Kasumi-1 (cell line): Measurements from ENCODE around the gene NOXA1.
"Not testable (repeated sequence)": the region's sequence is repeated elsewhere in the genome, so short reads cannot be mapped to it uniquely, and the experiment has no call there.

Experiments used
- DNase-seq, 2 experiments: peaks; one replicate each; lab custom pipeline; 2025; lab: John Stamatoyannopoulos, UW

The NOXA1 gene

DNA sequence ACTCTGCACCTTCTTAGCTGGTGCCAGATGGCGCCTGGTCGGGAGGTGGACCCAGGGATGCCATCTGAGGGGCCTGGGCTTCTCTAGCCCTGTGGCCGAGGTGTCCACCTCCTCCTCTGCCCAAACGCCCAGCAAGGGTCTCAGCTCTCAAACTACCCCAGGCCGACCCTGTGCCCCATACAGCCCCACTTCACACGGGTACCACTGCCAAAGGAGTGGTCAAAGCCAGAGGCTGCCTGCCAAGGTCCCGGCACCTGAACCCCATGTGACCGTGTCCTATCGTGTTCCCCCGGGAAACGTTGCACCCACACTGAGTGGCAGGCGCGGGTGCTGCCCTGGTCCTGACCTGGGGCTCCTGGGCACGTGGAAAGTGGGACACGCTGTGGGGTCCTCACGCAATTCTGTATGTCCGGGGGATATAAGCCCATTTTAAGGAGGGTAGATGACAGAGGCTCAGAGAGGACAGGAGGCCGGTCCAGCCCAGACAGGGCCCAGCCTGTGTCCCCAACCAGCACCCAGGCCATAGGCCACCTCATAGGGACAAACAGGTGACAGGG lies 16.0 kb downstream of the NOXA1 start:
- no peak for DNase-seq

DNA sequence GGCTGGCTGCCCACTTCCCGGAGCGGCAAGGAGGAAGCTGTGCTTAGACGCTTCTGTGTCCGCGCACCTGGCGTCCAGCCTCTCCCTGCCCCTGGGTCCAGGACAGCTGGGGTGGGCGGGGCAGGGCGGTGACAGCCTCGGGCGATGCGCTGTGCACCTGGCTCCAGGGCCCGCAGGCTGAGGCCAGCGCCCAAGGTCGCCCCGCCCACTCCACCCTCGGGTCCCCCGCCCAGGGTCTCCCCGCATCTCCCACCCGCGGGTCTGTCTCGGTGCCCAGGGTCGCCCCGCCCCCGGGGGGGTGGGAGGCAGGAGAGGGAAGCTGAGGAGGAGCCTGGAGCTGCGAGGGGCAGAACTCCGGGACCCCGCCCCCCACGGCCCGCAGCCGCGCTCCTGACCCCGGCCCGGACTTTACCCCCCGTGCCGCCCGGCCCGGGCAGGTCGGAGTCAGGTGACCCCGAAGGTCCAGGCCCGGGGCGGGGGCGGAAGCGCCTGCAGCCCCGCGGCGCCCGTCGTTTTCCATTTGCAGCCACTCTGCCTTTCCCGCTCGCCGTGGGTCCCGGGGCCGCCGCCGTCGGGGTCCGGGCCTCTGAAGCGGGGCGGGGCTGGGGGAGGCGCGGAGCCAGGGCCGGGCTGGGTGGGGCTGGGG lies 18.2 kb downstream of the NOXA1 start, which contains the start of gene ENTPD8:
Gene ENTPD8, minus strand, starts transcription at position 69 of the 646 bp plus-strand sequence. CDS start 3,072 bp downstream, outside the sequence.
- no peak for DNase-seq

DNA sequence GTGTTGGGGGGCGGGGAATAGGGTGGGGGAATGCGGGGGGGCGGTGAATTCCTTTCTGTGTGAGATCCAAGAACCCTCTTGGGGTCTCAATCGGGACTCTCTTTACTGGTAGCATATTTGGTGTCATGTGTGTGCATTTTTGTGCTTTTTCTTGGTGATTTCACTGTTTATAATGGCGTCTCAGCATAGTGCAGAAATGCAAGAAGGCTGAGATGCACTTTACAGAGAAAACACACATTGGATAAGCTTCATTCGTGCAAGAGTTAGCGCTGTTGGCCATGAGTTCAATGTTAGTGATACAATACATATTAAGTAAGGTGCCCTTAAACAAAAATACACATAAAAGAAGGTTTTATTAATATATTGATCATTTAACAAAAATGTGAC lies 18.7 kb downstream of the NOXA1 start:
- no peak for DNase-seq

DNA sequence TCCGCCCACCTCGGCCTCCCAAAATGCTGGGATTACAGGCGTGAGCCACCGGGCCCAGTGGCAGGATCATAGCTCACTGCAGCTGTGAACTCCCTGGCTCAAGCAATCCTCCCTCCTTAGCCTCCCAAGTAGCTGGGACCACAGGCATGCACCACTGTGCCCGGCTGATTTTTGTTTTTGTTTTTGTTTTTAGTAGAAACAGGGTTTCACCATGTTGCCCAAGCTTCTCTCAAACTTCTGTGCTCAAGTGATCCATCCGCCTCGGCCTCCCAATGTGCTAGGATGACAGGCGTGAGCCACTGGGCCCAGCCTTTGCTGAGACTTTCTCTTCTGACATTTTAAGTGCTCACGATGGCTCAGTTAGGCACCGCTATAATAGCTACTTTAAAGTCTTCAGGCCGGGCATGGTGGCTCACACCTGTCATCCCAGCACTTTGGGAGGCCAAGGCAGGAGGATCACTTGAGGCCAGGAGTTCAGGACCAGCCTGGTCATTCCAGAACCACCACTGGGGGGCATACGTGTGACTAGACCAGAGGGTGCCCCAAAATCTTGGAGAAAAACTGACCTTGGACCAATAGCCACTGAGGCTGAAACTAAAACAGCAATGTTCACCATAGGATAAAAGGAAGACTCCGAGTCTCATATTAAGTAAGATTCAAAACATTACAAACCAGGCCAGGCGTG lies 21.1 kb downstream of the NOXA1 start:
- DNase-seq = no peak

DNA sequence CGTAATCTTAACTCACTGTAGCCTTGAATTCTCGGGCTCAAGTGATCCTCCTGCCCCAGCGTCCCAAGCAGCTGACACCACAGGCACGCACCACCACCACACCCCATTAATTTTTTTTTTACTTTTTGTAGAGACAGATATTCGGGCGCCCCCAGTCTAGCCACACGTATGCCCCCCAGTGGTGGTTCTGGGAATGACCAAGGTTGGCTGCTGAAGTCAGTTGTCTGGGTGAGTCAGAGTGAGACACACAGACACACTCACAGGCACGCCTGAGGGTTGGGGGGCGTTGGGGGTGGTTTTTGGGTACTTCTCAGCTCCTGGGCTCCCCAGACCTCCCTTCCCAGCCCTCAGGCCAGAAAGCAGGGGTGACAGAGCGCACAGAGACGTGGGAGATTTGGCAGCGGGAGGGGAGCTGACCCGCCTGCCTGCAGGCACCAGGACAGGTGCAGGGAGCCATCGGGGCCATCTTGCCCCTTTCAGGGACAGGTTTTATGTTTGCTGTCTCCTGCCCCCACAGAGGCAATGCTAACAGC lies 22.1 kb downstream of the NOXA1 start:
- DNase-seq = peak; percentile 72 to 80

DNA sequence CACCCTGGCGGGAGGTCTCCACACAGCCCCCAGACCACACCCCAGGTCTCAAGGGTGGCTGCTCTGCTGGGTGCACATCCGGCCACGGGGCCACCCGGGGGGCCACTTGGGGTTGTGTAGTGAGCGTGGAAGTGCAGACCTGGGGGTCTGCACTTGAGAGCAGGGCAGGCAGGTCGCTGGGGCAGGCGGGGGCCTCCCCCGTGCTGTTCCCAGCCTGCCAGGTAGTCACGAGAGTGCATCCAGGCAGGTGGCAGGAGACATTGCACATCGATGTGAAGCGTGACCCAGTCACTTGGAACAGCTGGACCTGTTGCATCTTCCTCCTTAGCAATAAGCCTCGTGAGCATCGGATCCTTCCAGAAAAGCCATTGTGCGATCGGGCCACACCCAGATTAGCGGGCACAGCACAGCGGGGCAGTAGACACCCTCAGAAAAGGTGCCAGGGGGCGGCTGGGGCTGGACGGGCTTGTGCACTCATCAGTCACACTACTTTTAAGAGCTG lies 22.8 kb downstream of the NOXA1 start:
- no peak for DNase-seq

DNA sequence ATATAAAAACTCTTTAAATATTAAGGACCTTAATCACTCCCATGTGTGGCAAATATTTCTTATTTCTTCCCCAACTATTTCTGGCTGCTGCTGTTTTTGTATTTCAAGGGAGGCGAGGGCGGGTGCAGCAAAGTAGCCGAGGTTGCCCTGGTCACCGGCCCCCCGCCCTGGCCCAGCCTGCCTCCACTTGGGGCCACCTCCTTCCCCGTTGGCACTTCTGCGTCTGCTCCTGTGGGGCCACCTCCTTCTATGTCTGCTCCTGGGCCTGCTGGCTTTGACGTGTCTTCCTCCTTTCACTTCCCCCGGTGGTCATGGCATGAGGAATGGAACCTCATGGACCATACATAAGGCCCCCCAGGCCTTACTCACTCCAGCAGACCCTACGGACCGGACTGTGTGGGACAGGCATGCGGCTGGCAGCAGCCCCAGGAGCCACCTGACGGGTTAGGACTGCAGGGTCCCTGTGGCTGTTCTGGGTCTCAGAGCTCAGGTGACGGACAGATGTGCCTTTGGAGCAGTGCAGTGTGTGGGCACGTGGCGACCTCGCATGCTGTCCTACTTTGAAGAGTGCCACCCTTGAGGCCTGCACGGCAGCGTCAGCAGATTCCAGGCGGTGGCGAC lies 23.8 kb downstream of the NOXA1 start:
- no peak for DNase-seq

DNA sequence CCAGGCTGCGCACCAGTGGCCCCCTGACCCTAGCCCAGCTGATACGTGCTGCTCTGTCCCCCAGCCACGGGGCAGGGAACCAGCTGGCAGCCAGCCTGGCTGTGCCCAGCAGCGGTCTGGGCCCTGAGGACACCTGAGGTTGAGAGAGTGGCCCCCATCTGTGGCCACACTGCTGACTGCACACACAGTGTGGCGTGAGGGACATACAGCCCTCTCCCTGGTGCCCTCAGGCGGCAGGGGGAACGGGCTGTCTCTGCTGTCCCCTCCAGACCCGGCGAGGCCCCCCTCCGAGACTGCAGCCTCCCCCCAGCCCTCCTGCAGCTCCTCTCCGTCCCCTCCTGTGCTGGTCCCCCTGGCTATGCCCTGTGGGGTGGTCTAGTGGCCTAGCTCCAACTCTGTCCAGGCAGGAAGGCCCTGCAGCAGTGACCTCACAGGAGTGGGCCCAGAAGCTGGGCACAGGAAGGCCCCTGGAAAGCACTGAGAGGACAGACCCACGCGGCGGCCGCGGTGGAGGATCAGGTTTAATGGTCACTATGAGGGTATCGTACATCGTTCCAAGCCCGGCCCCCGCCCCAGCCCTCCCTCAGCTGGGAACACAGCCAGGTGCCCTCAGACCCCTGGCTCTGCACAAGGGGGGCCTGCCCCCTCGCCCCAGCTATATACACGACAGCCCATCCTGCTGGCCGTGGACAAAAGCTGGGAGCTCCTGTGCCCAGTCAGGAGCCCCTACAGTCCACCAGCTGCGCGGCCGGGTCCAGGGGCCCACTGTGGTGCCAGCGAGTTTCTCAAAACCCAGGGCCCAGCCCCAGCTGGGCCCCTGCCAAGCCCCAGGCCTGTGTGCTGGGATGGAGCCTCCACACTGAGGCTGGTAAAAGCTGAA lies 24.8 kb downstream of the NOXA1 start:
- DNase-seq = no peak

DNA sequence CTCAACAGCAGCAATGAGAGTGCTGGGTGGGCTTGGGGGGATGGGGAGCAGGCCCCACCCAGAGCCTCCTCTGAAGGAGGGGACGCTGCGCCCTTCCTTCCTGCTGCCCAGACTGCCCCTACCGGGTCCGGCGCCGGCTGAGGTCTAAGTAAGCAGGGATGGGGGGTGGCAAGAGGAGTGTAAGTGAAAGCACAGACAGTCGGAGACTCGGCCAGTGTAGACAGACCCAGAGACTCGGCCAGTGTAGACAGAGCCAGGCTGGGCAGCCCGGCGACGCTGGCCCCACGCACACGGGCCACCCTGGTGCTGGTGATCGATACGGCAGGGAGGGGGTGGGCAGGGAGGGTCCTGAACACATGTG lies 25.4 kb downstream of the NOXA1 start:
- DNase-seq = no peak

DNA sequence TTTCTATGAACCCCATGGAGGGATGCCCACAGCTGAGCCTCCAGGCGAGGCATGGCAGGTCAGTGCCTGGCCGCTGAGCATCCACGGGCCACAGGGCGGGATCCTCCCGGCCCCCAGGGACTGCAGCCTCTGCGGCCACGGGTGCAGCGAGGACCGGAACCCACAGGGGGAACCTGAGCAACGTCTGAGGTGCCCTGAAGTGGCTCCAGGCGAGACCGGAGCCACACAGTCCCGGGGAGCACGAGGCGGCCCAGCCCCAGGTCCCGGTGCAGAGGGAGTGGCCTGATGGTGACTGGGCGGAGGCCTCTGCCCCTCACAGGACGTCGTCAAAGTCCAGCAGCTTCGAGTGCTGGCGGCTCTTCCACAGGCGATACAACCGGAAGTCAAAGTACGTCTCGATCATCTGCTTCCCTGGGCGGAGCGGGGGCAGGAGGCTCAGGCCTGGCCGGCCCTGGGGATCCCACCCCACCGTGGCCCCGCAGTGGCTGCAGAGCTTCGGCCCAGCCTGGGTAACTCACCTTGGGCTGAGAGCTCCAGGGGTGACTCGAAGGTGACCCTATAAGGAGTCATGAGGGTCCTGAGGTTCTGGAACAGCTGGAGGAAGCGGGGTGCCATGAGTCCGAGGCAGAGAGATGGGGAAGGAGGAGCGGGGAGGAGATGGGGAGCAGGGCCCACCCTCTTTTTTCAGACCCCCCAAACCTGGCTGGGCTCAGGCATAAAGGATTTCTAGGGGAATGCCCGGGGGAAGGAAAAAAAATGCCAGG lies 26.1 kb downstream of the NOXA1 start:
- DNase-seq = no peak

DNA sequence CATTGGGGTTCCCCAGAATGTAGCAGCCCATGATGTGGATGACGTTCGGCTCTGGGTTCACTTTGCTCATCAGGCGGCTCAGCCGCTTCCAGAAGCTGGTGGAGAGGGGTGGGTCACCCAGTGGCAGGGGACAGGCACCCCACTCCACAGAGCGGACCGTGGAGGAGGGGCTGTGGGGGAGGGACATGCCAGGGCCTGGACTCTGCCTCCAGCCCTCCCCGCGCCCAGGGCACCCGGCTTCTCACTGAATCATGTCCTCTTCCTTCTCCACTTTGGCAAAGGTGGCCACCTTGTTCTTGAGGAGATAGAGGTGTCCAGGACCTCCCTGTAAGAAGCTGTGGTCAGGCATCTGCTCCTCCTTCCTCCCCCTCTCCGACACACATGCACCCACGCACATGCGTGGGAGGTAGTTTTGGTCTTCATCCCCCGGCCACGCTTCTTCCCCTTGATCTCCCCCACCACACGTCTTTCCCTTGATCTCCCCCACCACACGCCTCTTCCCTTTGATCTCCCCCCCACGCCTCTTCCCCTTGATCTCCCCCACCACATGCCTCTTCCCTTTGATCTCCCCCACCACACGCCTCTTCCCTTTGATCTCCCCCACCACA lies 26.8 kb downstream of the NOXA1 start:
- DNase-seq = no peak

DNA sequence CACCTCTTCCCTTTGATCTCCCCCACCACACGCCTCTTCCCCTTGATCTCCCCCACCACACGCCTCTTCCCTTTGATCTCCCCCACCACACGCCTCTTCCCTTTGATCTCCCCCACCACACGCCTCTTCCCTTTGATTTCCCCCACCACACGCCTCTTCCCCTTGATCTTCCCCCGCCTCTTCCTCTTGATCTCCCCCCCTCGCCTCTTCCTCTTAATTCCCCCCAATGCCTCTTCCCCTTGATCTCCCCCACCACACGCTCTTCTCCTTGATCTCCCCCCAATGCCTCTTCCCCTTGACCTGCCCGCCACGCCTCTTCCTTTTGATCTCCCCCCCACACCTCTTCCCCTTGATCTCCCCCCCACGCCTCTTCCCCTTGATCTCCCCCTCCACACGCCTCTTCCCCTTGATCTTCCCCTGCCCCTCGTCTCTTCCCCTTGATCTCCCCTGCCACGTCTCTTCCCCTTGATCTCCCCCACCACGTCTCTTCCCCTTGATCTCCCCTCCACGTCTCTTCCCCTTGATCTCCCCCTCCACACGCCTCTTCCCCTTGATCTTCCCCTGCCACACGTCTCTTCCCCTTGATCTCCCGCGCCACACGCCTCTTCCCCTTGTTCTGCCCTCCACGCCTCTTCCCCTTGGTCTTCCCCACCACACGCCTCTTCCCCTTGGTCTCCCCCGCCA lies 27.5 kb downstream of the NOXA1 start:
- DNase-seq = peak; percentile 33 to 45

DNA sequence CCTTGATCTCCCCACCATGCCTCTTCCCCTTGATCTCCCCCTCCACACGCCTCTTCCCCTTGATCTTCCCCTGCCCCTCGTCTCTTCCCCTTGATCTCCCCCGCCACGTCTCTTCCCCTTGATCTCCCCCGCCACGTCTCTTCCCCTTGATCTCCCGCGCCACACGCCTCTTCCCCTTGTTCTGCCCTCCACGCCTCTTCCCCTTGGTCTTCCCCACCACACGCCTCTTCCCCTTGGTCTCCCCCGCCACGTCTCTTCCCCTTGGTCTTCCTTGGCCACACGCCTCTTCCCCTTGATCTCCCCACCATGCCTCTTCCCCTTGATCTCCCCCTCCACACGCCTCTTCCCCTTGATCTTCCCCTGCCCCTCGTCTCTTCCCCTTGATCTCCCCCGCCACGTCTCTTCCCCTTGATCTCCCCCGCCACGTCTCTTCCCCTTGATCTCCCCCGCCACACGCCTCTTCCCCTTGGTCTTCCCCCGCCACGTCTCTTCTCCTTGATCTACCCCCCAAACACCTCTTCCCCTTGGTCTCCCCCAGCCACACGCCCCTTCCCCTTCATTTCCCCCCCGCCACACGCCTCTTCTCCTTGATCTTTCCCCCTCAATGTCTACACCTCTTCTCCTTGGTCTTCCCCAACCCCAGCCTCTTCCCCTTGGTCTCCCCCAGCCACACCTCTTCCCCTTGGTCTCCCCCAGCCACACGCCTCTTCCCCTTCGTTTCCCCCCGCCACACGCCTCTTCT lies 28.2 kb downstream of the NOXA1 start:
- DNase-seq = not testable (repeated sequence)

DNA sequence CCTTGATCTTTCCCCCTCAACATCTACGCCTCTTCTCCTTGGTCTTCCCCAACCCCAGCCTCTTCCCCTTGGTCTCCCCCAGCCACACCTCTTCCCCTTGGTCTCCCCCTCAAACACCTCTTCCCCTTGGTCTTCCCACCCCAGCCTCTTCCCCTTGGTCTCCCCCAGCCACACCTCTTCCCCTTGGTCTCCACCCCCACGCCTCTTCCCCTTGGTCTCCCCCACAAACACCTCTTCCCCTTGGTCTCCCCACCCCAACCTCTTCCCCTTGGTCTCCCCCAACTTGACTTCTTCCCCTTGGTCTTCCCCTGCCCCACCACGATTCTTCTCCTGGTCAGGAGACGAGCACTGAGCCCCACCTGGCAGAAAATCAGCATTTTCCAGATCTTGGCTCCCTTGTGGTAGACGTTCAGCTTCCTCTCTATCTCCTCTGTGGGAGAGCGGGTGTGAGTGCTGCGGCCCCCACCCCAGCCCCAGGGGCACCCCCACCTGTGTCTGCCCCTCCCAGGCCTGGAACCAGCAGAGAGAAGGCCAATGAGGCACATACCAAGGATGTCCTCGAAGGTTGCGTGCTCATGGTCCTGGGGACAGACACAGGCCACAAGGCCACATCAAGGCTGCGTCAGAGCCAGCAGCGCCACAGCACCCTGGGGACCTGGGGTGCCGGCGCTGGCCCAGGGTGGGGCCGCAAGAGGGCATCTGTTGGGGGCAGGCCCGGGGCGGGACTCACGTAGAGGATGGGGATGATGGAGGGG lies 29.0 kb downstream of the NOXA1 start:
- DNase-seq = peak; percentile 42 to 52

DNA sequence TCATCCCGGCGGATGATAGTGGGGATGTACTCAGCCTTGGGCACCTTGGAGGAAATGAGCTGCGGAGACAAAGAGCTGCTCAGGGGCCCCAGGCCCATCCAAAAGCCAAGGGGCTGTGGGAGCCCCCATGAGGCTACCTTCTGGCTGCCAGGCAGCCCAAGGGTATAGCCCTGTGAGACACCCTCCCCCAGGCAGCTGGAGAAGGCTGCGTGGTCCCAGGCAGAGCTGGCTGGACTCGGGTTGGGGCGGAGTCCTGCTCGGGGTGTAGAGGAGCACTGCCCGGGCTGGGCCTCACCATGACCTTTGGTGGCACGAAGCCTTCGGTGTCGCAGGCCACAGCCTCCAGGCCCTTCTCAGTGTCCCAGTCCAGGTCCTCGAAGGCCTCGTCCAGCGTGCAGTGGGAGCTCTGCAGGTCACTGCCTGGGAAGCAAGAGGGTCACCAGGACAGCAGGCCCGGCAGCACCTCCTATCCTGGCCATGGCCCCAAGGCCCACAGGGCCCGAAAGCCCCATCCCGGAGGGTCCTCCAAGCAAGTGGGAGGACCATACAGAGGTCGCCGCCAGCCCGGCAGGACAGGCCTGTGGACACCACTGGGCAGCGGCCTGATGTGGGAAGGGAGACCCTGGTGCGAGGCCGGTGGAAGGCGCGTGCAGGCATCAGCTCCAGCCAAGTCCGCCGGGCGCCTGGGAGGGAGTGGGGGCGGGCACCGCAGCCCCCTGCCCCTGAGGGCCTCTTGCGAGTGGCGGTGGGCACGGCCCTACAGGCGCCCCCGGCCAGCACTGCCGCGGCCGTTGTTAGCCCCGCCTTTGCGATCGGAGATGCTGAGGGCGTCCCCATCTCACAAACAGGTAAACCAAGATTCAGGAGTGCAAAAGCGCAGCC lies 29.8 kb downstream of the NOXA1 start:
- no peak for DNase-seq

DNA sequence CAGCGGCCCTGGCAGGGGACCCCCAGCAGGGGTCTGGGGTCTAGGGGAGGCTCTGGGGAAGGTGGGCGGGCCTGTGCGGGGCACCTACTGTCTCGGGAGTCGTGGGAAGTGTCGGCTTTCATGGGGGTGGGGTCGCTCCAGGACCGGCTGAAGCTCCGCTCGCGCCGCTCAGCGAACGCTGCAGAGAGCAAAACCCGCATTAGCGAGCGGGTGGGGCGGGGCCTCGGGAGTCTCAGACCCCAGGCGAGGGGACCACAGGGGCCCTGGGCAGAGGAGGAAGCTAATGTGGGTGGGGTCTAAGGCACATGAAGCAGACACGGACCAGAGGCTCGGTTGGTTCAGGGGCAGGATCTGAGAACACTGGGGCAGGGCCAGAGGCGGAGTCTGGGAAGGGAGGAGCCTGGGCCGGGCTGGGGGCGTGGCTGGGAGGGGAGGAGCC lies 30.5 kb downstream of the NOXA1 start:
- DNase-seq = peak; percentile 42 to 45

DNA sequence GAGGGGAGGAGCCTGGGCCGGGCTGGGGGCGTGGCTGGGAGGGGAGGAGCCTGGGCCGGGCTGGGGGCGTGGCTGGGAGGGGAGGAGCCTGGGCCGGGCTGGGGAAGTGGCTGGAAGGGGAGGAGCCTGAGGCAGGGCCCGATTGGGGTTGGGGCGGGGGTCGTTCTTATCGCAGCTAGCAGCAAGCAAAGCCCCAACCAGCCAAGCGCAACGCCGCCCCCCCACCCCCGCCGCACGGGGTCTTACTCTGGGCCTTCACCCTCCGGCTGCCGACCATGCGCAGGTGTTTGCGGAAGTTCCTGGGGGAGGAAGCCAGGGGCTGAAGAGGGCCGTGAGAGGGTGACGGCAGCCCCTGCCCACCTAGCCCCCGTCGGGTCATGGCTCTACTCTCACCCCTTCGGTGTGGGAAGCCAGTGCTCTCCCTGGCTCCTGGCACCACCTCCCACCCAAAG lies 31.0 kb downstream of the NOXA1 start:
- peak in 1 of 2 experiments; percentile 19 for DNase-seq
